Smooth muscle cell (in vitro differentiated cells): Measurements from ENCODE around the gene URB1. TPM values are rescaled to one million over a fixed set of nuclear protein-coding genes. Genes with fewer than 3 reads are reported as not detected.

ENCODE experiments used
- DNase-seq: peaks from one replicate; lab custom pipeline; 2025; ENCODE audit not compliant: unreplicated experiment; lab: John Stamatoyannopoulos, UW
- H2AFZ ChIP-seq: fragments of 200-600 bp; sonication (generic); 2 replicates; pipeline ENCODE4 v1.6.0; 2016; ENCODE audit warnings: antibody characterized with exemption, low read depth, mild to moderate bottlenecking
- H3F3A ChIP-seq: fragments of 200-600 bp; sonication (generic); 2 replicates; pipeline ENCODE4 v1.6.0; 2017; ENCODE audit warnings: antibody characterized with exemption, low read depth
- H3K27ac ChIP-seq: fragments of 200-600 bp; sonication (generic); 2 replicates; pipeline ENCODE4 v1.5.1; 2016; ENCODE audit warnings: low read depth, mild to moderate bottlenecking
- H3K27me3 ChIP-seq: fragments of 200-600 bp; sonication (generic); 2 replicates; pipeline ENCODE4 v1.6.1; 2016; ENCODE audit warnings: low read depth, mild to moderate bottlenecking
- H3K36me3 ChIP-seq: fragments of 200-600 bp; sonication (generic); 2 replicates; pipeline ENCODE4 v1.5.1; 2016; ENCODE audit warnings: low read depth
- H3K4me1 ChIP-seq: fragments of 200-600 bp; sonication (generic); 2 replicates; pipeline ENCODE4 v1.5.1; 2016; ENCODE audit warnings: low read depth
- H3K4me2 ChIP-seq: fragments of 200-600 bp; sonication (generic); 2 replicates; pipeline ENCODE4 v1.6.0; 2016; ENCODE audit warnings: mild to moderate bottlenecking
- H3K4me3 ChIP-seq: fragments of 200-600 bp; sonication (generic); 2 replicates; pipeline ENCODE4 v1.5.1; 2016; ENCODE audit warnings: mild to moderate bottlenecking
- H3K79me2 ChIP-seq: fragments of 200-600 bp; sonication (generic); 2 replicates; pipeline ENCODE4 v1.6.0; 2016; ENCODE audit warnings: low read depth, mild to moderate bottlenecking
- H3K9ac ChIP-seq: fragments of 200-600 bp; sonication (generic); 2 replicates; pipeline ENCODE4 v1.6.0; 2016; ENCODE audit warnings: low read depth
- H3K9me3 ChIP-seq: fragments of 200-600 bp; sonication (generic); replicated peaks from 2 replicates; pipeline ENCODE4 v1.5.1; 2016; ENCODE audit warnings: low read depth
- H4K20me1 ChIP-seq: fragments of 200-600 bp; sonication (generic); 2 replicates; pipeline ENCODE4 v1.6.0; 2016; ENCODE audit warnings: low read depth
- WGBS: methylation state at CpG from one replicate; pipeline ENCODE4 v1.1.7; 2016; ENCODE audit warnings: low lambda C conversion rate; 5-methylcytosine and 5-hydroxymethylcytosine counted together
- polyA plus RNA-seq: library from polyadenylated mRNA; unstranded; fragments of >200 nt; fragmentation: Nextera tagmentation; extraction: Ambion mirVana; gene quantifications from 2 replicates; pipeline ENCODE4 v1.2.1, GENCODE V29; 2016
- total RNA-seq: library from RNA; depleted of rRNA; stranded (reverse); fragments of >200 nt; gene quantifications from 2 replicates; pipeline ENCODE4 v1.2.3, GENCODE V29; 2014
- TF ChIP-seq, protein P1 (sequence below): fragments of 200-600 bp; sonication (generic); IDR thresholded peaks from 2 replicates; pipeline ENCODE4 v1.5.1; 2017; ENCODE audit warnings: borderline replicate concordance, mild to moderate bottlenecking, antibody characterized with exemption; ENCODE audit not compliant: insufficient read depth, poor library complexity, severe bottlenecking

The URB1 gene
- total and polyA plus RNA-seq, 2 experiments from 2014 or later: 2.8 to 6.2 TPM

DNA sequence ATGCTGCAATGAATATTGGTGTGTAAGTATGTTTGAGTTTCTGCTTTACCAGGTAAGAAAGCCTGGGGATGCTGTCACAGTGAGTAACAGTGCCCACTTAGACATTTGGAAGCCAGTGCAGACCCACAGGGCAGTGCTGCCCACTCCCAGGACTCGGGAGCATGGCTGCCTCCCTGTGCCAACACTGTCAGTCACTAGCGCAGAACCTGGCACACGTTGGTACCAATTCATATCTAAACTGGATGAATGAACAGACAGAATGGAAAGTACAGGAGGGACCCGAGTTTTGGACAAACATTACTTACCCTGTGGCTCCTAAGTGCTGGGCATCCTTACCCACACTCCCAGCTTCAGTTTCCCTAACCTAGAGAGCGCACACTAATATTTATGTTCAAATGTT lies 18.1 kb upstream of the URB1 start:
- TF ChIP-seq, protein P1, sequence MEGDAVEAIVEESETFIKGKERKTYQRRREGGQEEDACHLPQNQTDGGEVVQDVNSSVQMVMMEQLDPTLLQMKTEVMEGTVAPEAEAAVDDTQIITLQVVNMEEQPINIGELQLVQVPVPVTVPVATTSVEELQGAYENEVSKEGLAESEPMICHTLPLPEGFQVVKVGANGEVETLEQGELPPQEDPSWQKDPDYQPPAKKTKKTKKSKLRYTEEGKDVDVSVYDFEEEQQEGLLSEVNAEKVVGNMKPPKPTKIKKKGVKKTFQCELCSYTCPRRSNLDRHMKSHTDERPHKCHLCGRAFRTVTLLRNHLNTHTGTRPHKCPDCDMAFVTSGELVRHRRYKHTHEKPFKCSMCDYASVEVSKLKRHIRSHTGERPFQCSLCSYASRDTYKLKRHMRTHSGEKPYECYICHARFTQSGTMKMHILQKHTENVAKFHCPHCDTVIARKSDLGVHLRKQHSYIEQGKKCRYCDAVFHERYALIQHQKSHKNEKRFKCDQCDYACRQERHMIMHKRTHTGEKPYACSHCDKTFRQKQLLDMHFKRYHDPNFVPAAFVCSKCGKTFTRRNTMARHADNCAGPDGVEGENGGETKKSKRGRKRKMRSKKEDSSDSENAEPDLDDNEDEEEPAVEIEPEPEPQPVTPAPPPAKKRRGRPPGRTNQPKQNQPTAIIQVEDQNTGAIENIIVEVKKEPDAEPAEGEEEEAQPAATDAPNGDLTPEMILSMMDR: no peak
- Histone ChIP-seq H3K27me3 (peaks cover 51% of the 10 kb centered on the region), H4K20me1 (no peaks in the 10 kb centered on the region), H3K9ac (no peak overlapping the region), H3K36me3 (no peaks in the 10 kb centered on the region), H3K4me3 (no peak overlapping the region), H3F3A (peaks cover 7% of the 10 kb centered on the region), H3K4me1 (peaks cover 21% of the 10 kb centered on the region), H3K9me3 (no peaks in the 10 kb centered on the region), H3K4me2 (peak overlapping the region; percentile 86), H2AFZ (peak overlapping the region; percentile 89), H3K27ac (no peak overlapping the region), H3K79me2 (no peaks in the 10 kb centered on the region)
- WGBS: 94% methylated on average over 5 of the region's 5 CpGs
- DNase-seq: no peak

DNA sequence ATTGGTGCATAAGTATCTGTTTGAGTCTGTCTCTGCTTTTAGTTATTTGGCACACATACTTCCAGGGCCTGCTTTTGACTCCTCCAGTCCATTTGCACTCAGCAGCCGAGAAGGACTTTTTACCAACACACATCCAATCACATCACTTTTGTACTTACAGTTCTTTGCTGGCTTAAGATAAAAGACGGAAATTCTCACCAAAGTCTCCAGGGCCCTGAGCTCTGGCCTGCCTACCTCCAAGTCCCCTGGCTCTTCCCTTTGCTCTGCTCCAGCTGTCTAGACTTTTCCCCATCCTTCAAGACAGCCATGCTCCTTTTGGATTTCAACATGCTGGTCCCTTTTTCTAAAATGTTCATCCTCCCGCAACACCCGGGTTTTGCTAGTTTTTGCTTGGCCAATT lies 17.5 kb upstream of the URB1 start:
- H3K4me2 ChIP-seq: no peak overlapping the region
- H3K9me3 ChIP-seq: no peaks in the 10 kb centered on the region
- H3K9ac ChIP-seq: no peak overlapping the region
- TF ChIP-seq, protein P1: no peak
- no peaks in the 10 kb centered on the region for H3K79me2 ChIP-seq
- H4K20me1 ChIP-seq: no peaks in the 10 kb centered on the region
- no peak for DNase-seq
- no peaks in the 10 kb centered on the region for H3K36me3 ChIP-seq
- no peak overlapping the region for H2AFZ ChIP-seq
- peaks cover 46% of the 10 kb centered on the region for H3K27me3 ChIP-seq
- peaks cover 15% of the 10 kb centered on the region for H3K4me1 ChIP-seq
- WGBS: 81% methylated on average over 4 of the region's 4 CpGs
- H3K27ac ChIP-seq: no peak overlapping the region
- H3K4me3 ChIP-seq: no peak overlapping the region
- H3F3A ChIP-seq: peaks cover 7% of the 10 kb centered on the region

DNA sequence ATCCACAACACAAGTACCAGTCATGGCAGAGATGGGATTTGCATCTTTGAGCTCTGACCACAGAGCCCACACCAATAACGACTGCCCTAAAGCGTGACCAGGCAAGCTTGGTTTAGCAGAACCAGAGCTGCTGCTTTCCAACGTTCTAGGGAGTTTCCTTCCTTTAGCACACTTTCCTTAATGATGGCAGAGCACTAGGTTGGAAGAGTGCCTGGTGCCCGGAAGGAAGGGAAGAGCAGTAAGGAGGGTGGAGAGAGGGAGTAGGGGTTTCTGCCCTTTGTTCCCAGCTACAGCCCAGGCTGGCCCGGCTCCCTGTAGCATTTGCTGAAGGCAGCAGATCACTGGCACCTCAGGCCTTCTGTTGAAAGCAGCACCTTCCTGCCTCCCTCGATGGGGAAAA lies 13.6 kb upstream of the URB1 start:
- Histone ChIP-seq H4K20me1 (no peaks in the 10 kb centered on the region), H3F3A (no peaks in the 10 kb centered on the region), H3K4me2 (no peak overlapping the region), H3K27ac (no peak overlapping the region), H3K36me3 (no peaks in the 10 kb centered on the region), H3K9ac (no peak overlapping the region), H3K27me3 (peaks cover 23% of the 10 kb centered on the region), H2AFZ (no peak overlapping the region), H3K4me1 (no peaks in the 10 kb centered on the region), H3K9me3 (no peaks in the 10 kb centered on the region), H3K4me3 (no peak overlapping the region), H3K79me2 (no peaks in the 10 kb centered on the region)
- WGBS: 82% methylated on average over 6 of the region's 6 CpGs
- TF ChIP-seq, protein P1: no peak
- DNase-seq: no peak

DNA sequence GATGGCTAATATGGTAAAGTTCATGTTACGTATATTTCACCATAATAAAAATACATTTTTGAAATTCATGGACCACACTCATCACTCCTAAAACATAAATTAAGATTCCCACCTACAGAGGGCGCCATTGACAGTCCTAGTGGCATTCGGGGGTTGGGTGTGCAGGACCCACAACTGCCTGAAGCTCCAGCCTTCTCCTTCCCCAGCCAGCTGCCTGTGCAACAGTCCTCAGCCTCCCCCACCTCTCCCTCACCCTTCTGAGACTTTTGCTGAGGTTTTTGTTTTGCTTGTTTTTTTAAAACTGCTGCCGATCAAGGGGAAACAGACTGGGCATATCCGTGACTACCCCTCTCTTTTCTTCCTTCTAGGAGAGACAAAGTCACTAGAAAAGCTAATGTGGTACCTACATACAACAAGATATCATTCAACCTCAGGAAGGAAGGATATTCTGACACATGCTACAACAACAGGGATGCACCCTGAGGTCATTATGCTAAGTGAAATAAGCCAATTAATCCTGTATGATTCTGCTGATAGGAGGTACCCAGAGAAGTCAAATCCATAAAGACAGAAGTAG lies 10.5 kb upstream of the URB1 start:
- Histone ChIP-seq H3K27ac (no peak overlapping the region), H3F3A (no peaks in the 10 kb centered on the region), H3K9me3 (no peaks in the 10 kb centered on the region), H3K9ac (no peak overlapping the region), H3K4me2 (no peak overlapping the region), H3K36me3 (no peaks in the 10 kb centered on the region), H3K27me3 (peaks cover 29% of the 10 kb centered on the region), H3K4me3 (no peak overlapping the region), H4K20me1 (no peaks in the 10 kb centered on the region), H3K4me1 (no peaks in the 10 kb centered on the region), H3K79me2 (no peaks in the 10 kb centered on the region), H2AFZ (no peak overlapping the region)
- TF ChIP-seq, protein P1: peak; percentile 73
- DNase-seq: no peak
- WGBS: 29% methylated on average over 5 of the region's 5 CpGs
